ENCODE data around the gene GPR3. TPM values are rescaled to one million over a fixed set of nuclear protein-coding genes. Genes with fewer than 3 reads are reported as not detected.
"Not testable (repeated sequence)": the region's sequence is repeated elsewhere in the genome, so short reads cannot be mapped to it uniquely, and the experiment has no call there.

The GPR3 gene
- total and polyA plus RNA-seq, 11 donors, result 0.11 to 3.7 (median 0.53) TPM; not detected in 1

- intact Hi-C loops (cut with DNase I), result loop anchor here in 4 of 10 donors (2.0 to 10.0 kb wide), 5 partner anchors 119 to 259 kb away; partner anchors contain the start of gene AHDC1 (in 2 of the 4)
- H3K4me1 ChIP-seq, result peaks cover 27 to 67% (median 60%) of the 10 kb centered on the region in 12 donors
- WGBS, 4 donors, result 50 to 69% (median 54%) methylated on average over 9 to 17 of the region's 18 CpGs
Observed at GRCh38 chr1:27405598-27406361, 13.4 kb downstream of the GPR3 start.

GRCh38 chr1:27406362-27406680 is 13.9 kb downstream of the GPR3 start:
- no peak for TF ChIP-seq POLR2A (IDR thresholded peaks at IDR 0.05)
- TF ChIP-seq CTCF (IDR thresholded peaks at IDR 0.05), result no peak
- Histone ChIP-seq H3K4me3 (no peak overlapping the region), H3K9me3 (no peaks in the 10 kb centered on the region), H3K27ac (peak overlapping the region; percentile 76 to 87 (median 85)), H3K27me3 (no peaks in the 10 kb centered on the region), H3K36me3 (peaks cover 0 to 54% (median 48%) of the 10 kb centered on the region in 9 donors), H3K4me1 (peaks cover 25 to 62% (median 57%) of the 10 kb centered on the region in 12 donors)
- no peak for DNase-seq
- WGBS, 4 donors, result 43 to 65% (median 52%) methylated on average over 4 of the region's 4 CpGs
- ATAC-seq, result peak in 1 of 4 donors; percentile 3
- intact Hi-C loops (cut with DNase I), result loop anchor here in 4 of 10 donors (5.0 to 10.0 kb wide), 4 partner anchors 118 to 258 kb away; partner anchors contain the start of gene AHDC1 (in 1 of the 4)

More at GRCh38 chr1:27405598-27406361, 13.4 kb downstream of the GPR3 start:
- peak in 6 of 12 donors; percentile 23 to 38 (median 26) for TF ChIP-seq CTCF (IDR thresholded peaks at IDR 0.05)
- not testable (repeated sequence) for H3K9me3 ChIP-seq, H3K27me3 ChIP-seq, DNase-seq, H3K4me3 ChIP-seq
- ATAC-seq, result peak in 3 of 4 donors; percentile 5 to 19 (median 14)
- Histone ChIP-seq H3K27ac (peak overlapping the region; percentile 76 to 87 (median 85)), H3K36me3 (peaks cover 0 to 49% (median 43%) of the 10 kb centered on the region in 9 donors)

- ATAC-seq, H3K4me3 ChIP-seq, H3K9me3 ChIP-seq, H3K27me3 ChIP-seq, DNase-seq: not testable (repeated sequence)
- intact Hi-C loops (cut with DNase I), result loop anchor here in 4 of 10 donors (5.0 to 10.0 kb wide), 4 partner anchors 118 to 258 kb away; partner anchors contain the start of gene AHDC1 (in 1 of the 4)
- H3K27ac ChIP-seq, result peak overlapping the region; percentile 76 to 87 (median 85)
- peaks cover 24 to 57% (median 52%) of the 10 kb centered on the region in 12 donors for H3K4me1 ChIP-seq
- 80 to 92% (median 90%) methylated on average over 2 of the region's 2 CpGs for WGBS, 4 donors
- peaks cover 0 to 59% (median 53%) of the 10 kb centered on the region in 9 donors for H3K36me3 ChIP-seq
Observed at GRCh38 chr1:27406791-27407190, 14.4 kb downstream of the GPR3 start.

GRCh38 chr1:27408151-27408550 is 15.7 kb downstream of the GPR3 start:
- Histone ChIP-seq H3K4me3 (no peak overlapping the region), H3K27me3 (no peaks in the 10 kb centered on the region), H3K4me1 (peaks cover 15 to 52% (median 43%) of the 10 kb centered on the region in 12 donors), H3K9me3 (no peaks in the 10 kb centered on the region), H3K36me3 (peaks cover 0 to 72% (median 66%) of the 10 kb centered on the region in 9 donors), H3K27ac (peak overlapping the region in 1 of 12 donors; percentile 2)
- ATAC-seq (no peak), DNase-seq (no peak)
- TF ChIP-seq POLR2A (IDR thresholded peaks at IDR 0.05), result no peak
- TF ChIP-seq CTCF (IDR thresholded peaks at IDR 0.05), result no peak
- WGBS, 4 donors, result 94 to 95% (median 95%) methylated on average over 9 of the region's 9 CpGs
- intact Hi-C loops (cut with DNase I), result loop anchor here in 4 of 10 donors (5.0 to 10.0 kb wide), 4 partner anchors 117 to 257 kb away; partner anchors contain the start of gene AHDC1 (in 1 of the 4)
